Central memory CD4-positive, alpha-beta T cell (primary cell): ENCODE measurements around the gene GNAQ.

Experiments used
- DNase-seq: peaks from one replicate; pipeline ENCODE4 v3.0.0; 2022

Gene GNAQ

DNA sequence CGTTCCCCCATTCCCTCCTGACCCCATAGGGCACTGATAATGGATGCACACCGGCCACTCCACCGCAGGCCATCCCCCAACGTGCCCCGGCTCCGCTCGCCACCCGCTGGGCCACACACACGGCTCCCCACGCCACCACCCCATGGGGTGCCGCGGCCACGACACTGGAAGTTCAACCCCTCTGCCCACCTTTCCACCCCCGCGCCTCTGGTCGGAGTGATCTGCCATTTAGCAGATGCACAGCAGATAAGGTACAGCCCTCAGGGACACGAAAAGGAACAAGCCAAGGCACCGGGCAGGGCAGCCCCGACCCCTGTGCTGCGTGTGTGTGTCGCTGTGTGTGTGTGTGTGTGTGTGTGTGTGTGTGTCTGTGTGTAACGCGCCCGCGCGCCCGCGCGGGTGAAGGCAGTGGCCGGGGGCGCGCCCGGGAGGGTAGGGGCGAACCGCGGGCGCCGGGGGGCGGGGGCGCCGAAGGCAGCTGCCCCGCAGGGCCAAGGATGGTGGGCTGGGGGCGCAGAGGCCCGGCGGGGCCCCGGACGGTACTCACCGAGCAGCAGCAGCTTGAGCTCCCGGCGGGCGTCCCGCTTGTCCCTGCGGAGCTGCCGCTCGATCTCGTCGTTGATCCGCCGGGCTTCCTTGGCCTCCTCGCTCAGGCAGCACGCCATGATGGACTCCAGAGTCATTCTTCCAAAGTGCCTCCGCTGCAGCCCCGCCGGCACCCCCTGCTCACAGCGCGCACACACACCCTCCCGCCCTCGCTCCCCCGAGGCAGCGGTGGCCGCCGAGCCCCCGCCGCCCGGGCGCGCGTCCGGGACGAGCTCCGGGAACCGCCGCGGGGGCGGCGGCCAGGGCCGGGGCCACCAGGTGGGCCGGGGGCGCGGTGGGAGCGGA is 813 bp downstream of the GNAQ start:
- DNase-seq, result peak; percentile 50

DNA sequence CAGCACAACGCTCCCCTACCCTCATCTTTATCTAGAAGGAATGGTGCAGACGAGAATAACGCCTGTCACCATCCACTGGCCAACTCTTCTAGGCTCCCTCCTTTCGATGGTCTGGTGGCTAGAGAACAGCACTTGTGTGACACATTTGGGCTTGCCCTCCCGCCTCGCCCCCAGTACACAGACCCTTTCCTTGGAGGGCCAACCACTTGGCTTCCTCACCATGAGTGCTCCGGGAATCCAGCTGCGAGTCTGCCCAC is 1.4 kb downstream of the GNAQ start:
- DNase-seq, result no peak

- peak; percentile 47 for DNase-seq
Observed at GRCh38 chr9:78029551-78030295, 1.9 kb downstream of the GNAQ start.

GRCh38 chr9:78028926-78029325 is 2.7 kb downstream of the GNAQ start:
- DNase-seq, result no peak

DNA sequence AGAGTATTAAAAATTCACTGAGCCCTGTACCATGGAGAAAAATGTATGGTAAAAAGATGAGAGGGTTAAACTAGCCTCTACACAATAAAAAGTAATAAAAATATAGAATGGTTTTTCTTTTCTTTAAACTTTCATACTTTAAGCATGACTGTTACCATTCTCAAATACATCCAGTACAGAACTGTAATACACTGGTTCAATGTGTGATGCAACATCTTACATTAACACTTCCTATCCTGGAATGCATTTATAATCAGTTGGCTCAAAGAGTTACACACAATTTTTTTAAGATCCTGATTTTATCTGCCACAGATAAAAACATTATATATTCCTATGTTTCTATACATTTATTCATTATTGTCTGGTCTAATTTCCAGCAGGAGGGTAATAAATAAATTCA is 4.7 kb downstream of the GNAQ start:
- no peak for DNase-seq

GRCh38 chr9:78026416-78026815 is 5.2 kb downstream of the GNAQ start:
- DNase-seq, result no peak

- no peak for DNase-seq
Observed at GRCh38 chr9:78025186-78025585, 6.4 kb downstream of the GNAQ start.

- DNase-seq, result no peak
Observed at GRCh38 chr9:78023003-78023741, 8.4 kb downstream of the GNAQ start.

GRCh38 chr9:78021697-78022096 is 9.9 kb downstream of the GNAQ start:
- no peak for DNase-seq

DNA sequence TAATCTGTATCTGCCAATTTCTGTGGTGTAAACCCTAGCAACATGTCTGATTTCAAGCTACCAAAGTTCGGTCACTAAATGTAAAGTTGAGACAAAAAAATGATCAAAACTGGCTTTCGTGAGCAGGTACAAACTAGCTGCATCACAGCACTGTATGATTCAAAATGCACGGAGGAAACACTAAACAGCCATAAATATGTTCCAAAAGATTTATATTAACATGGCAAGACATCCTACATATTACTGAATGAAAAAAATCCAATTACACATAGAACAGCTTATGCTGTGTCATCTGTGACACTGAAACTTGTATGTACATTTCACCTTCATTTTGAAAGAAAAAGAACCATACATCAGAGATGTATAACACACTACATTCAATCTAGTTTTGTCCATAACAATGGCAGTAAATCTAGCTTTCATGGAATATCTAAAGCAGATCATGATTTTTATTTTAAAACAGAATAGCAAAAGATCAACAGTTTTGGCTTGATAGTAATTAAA is 14.4 kb downstream of the GNAQ start:
- DNase-seq, result no peak

- DNase-seq, result no peak
Observed at GRCh38 chr9:78015241-78015640, 16.4 kb downstream of the GNAQ start.

GRCh38 chr9:78014776-78015175 is 16.8 kb downstream of the GNAQ start:
- DNase-seq, result no peak

DNA sequence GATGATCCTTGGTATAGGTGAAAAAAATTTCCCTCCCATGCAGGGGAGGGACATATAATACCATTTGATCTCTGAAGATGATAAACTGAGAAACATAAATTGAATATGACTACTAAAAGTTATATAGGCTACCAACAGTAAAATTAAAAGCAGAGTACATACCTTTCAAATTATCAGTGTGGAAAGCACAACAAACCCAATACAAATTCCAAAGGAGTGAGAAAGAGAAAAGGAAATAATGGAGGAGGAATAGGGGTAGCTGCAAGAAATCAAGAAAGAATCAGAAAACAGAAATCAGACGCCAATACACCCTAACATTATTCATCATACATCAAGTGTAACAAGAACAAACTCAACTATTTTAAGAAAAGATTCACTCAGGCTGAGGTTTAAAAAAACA is 17.7 kb downstream of the GNAQ start:
- no peak for DNase-seq

GRCh38 chr9:78011049-78011448 is 20.6 kb downstream of the GNAQ start:
- DNase-seq, result no peak

DNA sequence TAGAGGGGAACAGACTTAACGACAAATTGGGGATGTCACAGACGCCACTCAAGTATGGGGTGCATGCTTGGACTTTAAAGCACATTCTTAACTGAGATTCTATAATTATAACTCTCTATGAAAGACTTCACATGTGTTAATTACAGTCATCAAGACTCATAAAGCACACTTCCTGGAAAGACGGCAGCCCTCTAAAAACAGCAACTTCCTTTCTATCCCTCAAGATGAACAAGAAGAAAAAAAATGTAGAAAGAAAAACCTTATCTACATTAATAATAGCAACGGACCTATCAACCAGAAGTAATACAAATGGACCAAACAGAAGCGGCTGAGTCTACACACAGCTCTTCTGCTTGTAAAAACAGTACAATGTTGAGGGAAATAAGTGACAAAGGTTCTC is 21.2 kb downstream of the GNAQ start:
- DNase-seq, result no peak

DNA sequence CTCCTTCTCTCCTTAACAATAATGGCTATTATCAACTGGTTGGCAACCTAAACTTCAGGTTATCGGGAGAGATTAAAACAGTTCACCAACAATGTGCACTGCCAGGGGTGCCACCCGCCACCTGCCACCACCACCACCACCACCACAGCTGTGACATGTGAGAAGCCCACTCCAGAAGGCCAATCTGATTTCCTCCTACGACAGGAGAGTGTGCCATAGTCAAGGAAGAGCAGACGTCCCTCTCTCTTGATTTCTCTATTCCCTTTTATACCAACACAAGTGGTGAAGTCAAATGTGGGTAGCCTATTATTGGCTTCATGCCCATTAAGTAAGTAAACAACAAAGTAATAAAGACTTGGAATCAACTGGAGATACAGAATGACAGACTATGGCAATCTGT is 22.4 kb downstream of the GNAQ start:
- no peak for DNase-seq

DNA sequence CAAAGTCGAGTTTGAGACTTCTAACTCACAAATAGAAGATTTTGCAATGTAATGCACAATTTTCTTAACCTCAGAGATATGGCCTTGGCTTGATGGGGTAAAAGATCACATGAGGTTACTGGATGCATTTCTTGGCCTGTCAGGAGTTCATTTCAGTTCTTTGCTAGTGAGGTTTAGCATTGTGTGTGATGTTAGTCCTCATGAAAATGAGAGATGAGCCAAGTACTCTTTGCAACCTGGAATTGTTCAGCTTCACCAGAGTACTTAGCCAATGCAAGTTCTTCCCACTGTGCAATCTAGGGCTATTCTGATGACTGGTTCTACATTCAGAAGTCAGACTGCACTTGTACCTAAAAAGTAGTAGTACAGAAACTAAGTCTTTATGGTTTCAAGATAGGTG is 24.9 kb downstream of the GNAQ start:
- DNase-seq, result no peak

DNA sequence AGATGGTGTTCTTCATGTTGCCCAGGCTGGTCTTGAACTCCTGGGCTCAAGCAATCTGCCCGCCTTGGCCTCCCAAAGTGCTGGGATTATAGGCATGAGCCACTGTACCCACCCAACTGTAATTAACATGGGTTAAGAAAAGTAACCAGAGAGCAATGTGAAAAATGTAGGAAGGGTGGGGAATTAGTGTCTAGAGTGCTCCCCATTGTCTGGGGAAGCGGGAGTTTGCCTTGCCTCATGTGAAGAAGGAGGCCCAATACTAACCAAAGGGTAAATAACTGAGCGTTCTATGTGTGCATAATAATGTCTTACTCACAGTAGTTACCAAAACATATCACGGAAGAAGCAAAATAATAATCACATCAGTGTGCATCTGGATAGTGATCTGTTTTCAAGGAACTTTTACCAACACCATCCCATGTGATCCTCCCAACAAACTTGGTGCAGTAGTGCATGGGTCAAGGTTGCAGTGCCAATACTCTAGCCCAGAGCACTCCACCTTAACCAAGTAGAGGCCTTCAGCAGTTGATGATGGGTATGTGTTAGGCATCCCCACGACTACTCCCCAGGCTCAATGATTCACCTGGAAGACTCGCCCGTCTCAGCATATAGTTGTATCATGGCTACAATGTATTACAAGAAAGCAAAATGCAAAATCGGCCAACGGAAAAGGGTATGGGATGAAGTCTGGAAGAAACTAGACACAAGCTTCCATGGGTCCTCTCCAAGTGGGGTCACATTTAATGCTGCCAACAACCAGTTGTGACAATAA is 26.2 kb downstream of the GNAQ start:
- no peak for DNase-seq

DNA sequence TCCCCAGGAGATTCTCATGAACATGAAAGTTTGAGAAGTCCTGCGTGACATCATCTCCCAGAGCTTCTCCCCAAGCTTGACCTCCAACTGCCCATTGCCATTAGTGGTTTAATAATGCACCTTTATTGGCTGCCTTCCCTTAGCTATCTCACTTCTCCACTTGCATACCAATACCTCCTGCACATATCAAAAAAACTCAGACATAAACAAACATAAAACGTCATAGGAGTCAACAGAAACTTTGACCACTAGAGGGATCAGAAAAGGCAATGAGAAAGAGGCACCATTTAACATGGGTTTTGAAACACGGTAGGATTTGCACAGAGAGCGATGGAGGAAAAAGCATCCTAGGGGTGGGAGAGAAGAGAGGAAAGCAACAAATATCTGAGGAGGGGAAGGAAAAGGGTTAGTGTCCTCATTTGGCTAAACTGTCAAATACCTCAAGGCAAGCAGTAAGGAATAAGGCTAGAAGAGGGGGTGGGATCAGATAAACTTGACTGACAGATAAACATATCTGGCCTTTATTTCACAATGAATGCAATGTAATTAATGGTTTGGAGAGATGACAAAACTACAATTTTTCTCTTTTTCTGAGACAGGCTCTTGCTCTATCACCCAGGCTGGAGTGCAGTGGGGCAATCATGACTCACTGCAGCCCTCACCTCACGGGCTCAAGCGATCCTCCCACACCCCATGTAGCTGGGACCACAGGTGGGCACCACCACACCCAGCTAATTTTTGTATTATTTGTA is 27.0 kb downstream of the GNAQ start:
- no peak for DNase-seq

GRCh38 chr9:78003730-78004129 is 27.9 kb downstream of the GNAQ start:
- DNase-seq, result no peak

DNA sequence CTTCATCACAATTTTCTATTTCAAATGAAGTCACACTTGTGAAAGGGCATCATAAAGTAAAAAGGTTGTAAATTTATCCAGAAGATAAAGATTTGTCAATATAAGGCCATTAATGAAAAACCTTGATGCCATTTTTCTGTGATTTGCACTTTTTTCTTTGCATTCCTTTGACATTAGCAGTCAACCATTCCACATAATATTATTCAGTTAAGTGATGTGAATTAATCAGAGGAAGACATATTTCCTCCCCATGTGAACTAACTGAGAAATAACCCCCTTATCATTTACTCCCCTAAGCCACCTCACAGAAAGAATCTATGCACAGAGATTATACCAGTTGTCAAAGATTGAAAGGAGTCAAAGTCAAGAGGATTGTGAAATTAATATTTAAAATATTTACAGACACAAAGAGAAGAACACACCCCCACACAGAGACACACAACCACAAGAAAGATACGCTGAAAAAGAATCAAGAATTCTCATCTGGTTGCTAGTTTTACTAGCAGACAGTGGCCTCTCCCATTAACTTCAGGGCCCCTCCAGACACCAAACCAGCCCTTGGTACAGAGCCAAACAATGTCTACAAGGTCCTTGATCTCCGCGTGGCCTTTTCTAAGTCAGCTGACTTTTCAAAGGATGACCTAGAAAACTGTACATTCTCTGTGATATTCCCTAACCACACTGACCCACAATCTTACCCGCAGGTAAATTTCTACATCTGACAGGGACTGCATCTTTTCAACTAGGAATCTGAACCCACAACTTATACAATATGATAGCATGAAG is 29.5 kb downstream of the GNAQ start:
- peak; percentile 5 for DNase-seq
